ENCODE data around the gene SLC35F3. TPM values are rescaled to one million over a fixed set of nuclear protein-coding genes. Genes with fewer than 3 reads are reported as not detected.

The SLC35F3 gene
- total and polyA plus RNA-seq, 9 donors = 0.21 to 0.64 (median 0.31) TPM

GRCh38 chr1:233990486-233990885, 86.0 kb downstream of the SLC35F3 start:
- no peak overlapping the region for H3K27ac ChIP-seq (ENCODE audit: low read length)
- no peaks in the 10 kb centered on the region for H3K36me3 ChIP-seq (ENCODE audit: control insufficient read depth, insufficient read depth, low read length)
- H3K27me3 ChIP-seq (ENCODE audit: control insufficient read depth, insufficient read depth, low read length) = no peaks in the 10 kb centered on the region
- no CpG with 5 or more reads among the region's 2 CpGs for WGBS (ENCODE audit: insufficient coverage)
- H3K4me1 ChIP-seq (ENCODE audit: control insufficient read depth, insufficient read depth, low read length) = no peaks in the 10 kb centered on the region
- DNase-seq = no peak
- no peaks in the 10 kb centered on the region for H3K9me3 ChIP-seq (replicated peaks; ENCODE audit: control insufficient read depth, low read depth, low read length)
- H3K4me3 ChIP-seq (ENCODE audit: low read length) = no peak overlapping the region

DNA sequence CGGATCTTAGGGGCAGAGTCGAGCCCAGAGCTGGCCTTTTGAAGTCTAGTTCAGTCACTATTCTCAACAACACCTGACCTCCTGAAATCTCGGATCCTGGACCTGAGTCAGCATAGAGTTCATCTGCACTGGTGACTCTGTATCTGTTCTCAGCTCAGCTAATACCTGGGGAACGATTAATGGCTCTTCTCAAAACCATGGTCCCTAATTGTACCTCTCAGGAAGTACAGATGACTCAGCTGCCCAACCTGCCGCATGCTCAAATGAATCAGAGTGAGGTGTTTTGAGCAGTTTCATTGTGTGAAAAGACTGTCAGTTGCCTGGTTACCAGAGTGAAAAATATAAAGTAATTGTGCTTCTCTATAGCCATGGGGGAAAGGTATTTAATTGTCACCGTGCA, 89.2 kb downstream of the SLC35F3 start:
- H3K4me3 ChIP-seq (ENCODE audit: low read length) = no peak overlapping the region
- no peaks in the 10 kb centered on the region for H3K27me3 ChIP-seq (ENCODE audit: control insufficient read depth, insufficient read depth, low read length)
- no peaks in the 10 kb centered on the region for H3K9me3 ChIP-seq (replicated peaks; ENCODE audit: control insufficient read depth, low read depth, low read length)
- no peak for DNase-seq
- WGBS (ENCODE audit: insufficient coverage) = 43% methylated on average over 5 of the region's 6 CpGs
- no peak overlapping the region for H3K27ac ChIP-seq (ENCODE audit: low read length)
- no peaks in the 10 kb centered on the region for H3K4me1 ChIP-seq (ENCODE audit: control insufficient read depth, insufficient read depth, low read length)
- no peaks in the 10 kb centered on the region for H3K36me3 ChIP-seq (ENCODE audit: control insufficient read depth, insufficient read depth, low read length)

DNA sequence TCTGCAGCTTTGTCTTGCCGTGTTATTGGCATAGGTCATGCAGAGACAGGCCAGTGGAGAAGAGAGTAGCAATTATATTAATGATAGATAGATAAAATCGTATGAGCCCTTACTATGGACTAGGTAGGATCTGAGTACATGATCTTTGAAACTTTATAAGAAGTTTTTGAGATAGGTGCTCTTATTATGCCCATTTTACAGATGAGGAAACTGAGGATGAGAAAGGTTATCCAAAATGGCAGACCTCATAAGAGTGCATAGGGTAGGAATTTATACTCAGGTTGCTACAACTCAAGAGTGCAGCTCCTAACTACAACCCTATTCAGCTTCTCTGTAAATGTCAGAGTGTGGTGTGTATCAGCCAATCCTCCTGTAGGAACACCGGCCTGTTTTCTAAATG, 89.6 kb downstream of the SLC35F3 start:
- H3K4me1 ChIP-seq (ENCODE audit: control insufficient read depth, insufficient read depth, low read length) = peaks cover 1% of the 10 kb centered on the region
- DNase-seq = no peak
- H3K27ac ChIP-seq (ENCODE audit: low read length) = no peak overlapping the region
- no peaks in the 10 kb centered on the region for H3K9me3 ChIP-seq (replicated peaks; ENCODE audit: control insufficient read depth, low read depth, low read length)
- H3K36me3 ChIP-seq (ENCODE audit: control insufficient read depth, insufficient read depth, low read length) = no peaks in the 10 kb centered on the region
- no peaks in the 10 kb centered on the region for H3K27me3 ChIP-seq (ENCODE audit: control insufficient read depth, insufficient read depth, low read length)
- WGBS (ENCODE audit: insufficient coverage) = 60% methylated on average over 1 of the region's 3 CpGs
- no peak overlapping the region for H3K4me3 ChIP-seq (ENCODE audit: low read length)

DNA sequence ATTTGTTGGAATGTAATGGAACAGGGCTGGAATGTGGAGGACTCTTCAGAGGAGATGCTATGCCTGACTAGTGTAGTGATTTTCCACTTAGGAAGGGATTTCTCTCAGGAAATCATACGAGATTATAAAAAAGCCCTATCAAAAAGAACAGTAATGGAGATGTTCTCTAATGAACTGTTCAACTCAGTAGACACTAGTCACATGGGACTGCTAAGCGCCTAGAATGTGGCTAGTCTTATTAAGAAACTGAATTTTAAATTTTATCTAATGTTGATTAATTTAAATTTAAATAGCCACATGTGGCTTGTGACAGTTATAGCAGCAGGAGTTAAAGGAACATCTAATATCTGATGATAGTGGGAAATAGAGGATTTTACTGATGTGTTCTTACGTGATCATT, 94.0 kb downstream of the SLC35F3 start:
- Histone ChIP-seq H3K9me3 (replicated peaks; ENCODE audit: control insufficient read depth, low read depth, low read length) (no peaks in the 10 kb centered on the region), H3K27ac (ENCODE audit: low read length) (no peak overlapping the region), H3K36me3 (ENCODE audit: control insufficient read depth, insufficient read depth, low read length) (no peaks in the 10 kb centered on the region), H3K4me3 (ENCODE audit: low read length) (no peak overlapping the region), H3K27me3 (ENCODE audit: control insufficient read depth, insufficient read depth, low read length) (no peaks in the 10 kb centered on the region), H3K4me1 (ENCODE audit: control insufficient read depth, insufficient read depth, low read length) (peaks cover 6% of the 10 kb centered on the region)
- peak; percentile 1 for DNase-seq
- WGBS (ENCODE audit: insufficient coverage) = no CpG with 5 or more reads among the region's 3 CpGs

- 83% methylated on average over 5 of the region's 6 CpGs for WGBS (ENCODE audit: insufficient coverage)
These were observed 94.4 kb downstream of the SLC35F3 start for GRCh38 chr1:233998891-233999290.

DNA sequence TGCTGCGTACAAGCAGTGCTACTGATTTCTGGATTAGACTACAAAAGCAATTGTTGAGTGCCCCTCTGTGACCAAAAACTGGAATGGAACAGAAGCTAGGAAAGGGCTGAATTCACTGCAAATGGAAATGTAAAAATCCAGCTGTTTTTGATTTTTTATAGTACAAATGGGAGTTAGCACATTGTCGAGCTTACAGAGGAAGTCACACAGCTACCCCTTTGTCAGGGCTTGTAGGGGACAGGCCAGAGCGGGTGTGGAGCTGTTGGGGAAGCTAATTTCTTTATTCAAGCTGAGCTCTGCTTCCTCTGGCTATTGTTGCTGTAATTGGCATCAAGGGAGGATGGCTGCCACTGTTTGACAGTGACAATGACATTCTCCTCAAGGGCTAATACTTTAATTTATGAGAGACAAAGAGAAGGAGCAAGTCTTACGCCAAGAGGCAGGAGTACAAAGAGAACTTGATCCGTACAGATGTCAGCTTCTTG, 96.1 kb downstream of the SLC35F3 start:
- 4% methylated on average over 4 of the region's 5 CpGs for WGBS (ENCODE audit: insufficient coverage)
- no peaks in the 10 kb centered on the region for H3K27me3 ChIP-seq (ENCODE audit: control insufficient read depth, insufficient read depth, low read length)
- H3K36me3 ChIP-seq (ENCODE audit: control insufficient read depth, insufficient read depth, low read length) = no peaks in the 10 kb centered on the region
- peak; percentile 21 for DNase-seq
- no peak overlapping the region for H3K4me3 ChIP-seq (ENCODE audit: low read length)
- H3K27ac ChIP-seq (ENCODE audit: low read length) = no peak overlapping the region
- H3K4me1 ChIP-seq (ENCODE audit: control insufficient read depth, insufficient read depth, low read length) = peaks cover 6% of the 10 kb centered on the region
- no peaks in the 10 kb centered on the region for H3K9me3 ChIP-seq (replicated peaks; ENCODE audit: control insufficient read depth, low read depth, low read length)

More at GRCh38 chr1:233998891-233999290, 94.4 kb downstream of the SLC35F3 start:
- no peak overlapping the region for H3K4me3 ChIP-seq (ENCODE audit: low read length)
- H3K36me3 ChIP-seq (ENCODE audit: control insufficient read depth, insufficient read depth, low read length) = no peaks in the 10 kb centered on the region
- peak; percentile 67 for DNase-seq
- no peaks in the 10 kb centered on the region for H3K9me3 ChIP-seq (replicated peaks; ENCODE audit: control insufficient read depth, low read depth, low read length)
- no peak overlapping the region for H3K27ac ChIP-seq (ENCODE audit: low read length)
- H3K27me3 ChIP-seq (ENCODE audit: control insufficient read depth, insufficient read depth, low read length) = no peaks in the 10 kb centered on the region
- H3K4me1 ChIP-seq (ENCODE audit: control insufficient read depth, insufficient read depth, low read length) = peaks cover 6% of the 10 kb centered on the region

- Histone ChIP-seq H3K27ac (ENCODE audit: low read length) (no peak overlapping the region), H3K27me3 (ENCODE audit: control insufficient read depth, insufficient read depth, low read length) (no peaks in the 10 kb centered on the region), H3K4me3 (ENCODE audit: low read length) (no peak overlapping the region), H3K9me3 (replicated peaks; ENCODE audit: control insufficient read depth, low read depth, low read length) (no peaks in the 10 kb centered on the region), H3K36me3 (ENCODE audit: control insufficient read depth, insufficient read depth, low read length) (no peaks in the 10 kb centered on the region), H3K4me1 (ENCODE audit: control insufficient read depth, insufficient read depth, low read length) (peaks cover 6% of the 10 kb centered on the region)
- no peak for DNase-seq
These were observed 97.3 kb downstream of the SLC35F3 start for GRCh38 chr1:234001817-234002216.

DNA sequence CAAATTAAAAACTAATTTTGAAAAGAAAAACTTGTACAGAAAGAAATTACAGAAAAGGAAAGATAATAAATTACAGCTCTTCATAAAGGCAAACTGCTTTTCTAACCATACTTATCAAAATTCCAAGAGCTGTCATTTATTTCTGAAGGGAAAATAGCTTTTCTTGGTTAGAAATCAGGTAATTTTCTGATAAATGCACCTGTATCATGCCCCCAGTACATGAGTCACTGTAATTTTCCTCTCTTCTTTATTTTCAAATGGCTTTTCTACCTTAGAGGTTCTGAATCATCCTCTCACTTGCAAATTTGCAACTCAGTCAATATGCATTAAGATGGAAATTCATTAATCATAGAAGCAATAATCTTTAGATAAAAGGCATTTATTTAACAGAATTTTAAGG, 100.1 kb downstream of the SLC35F3 start:
- DNase-seq = no peak
- H3K4me3 ChIP-seq (ENCODE audit: low read length) = no peak overlapping the region
- H3K27me3 ChIP-seq (ENCODE audit: control insufficient read depth, insufficient read depth, low read length) = no peaks in the 10 kb centered on the region
- H3K4me1 ChIP-seq (ENCODE audit: control insufficient read depth, insufficient read depth, low read length) = no peaks in the 10 kb centered on the region
- H3K9me3 ChIP-seq (replicated peaks; ENCODE audit: control insufficient read depth, low read depth, low read length) = peaks cover 3% of the 10 kb centered on the region
- H3K36me3 ChIP-seq (ENCODE audit: control insufficient read depth, insufficient read depth, low read length) = no peaks in the 10 kb centered on the region
- no peak overlapping the region for H3K27ac ChIP-seq (ENCODE audit: low read length)

GRCh38 chr1:234007684-234008083, 103.2 kb downstream of the SLC35F3 start:
- Histone ChIP-seq H3K4me1 (ENCODE audit: control insufficient read depth, insufficient read depth, low read length) (no peaks in the 10 kb centered on the region), H3K9me3 (replicated peaks; ENCODE audit: control insufficient read depth, low read depth, low read length) (peaks cover 5% of the 10 kb centered on the region), H3K27ac (ENCODE audit: low read length) (no peak overlapping the region), H3K36me3 (ENCODE audit: control insufficient read depth, insufficient read depth, low read length) (no peaks in the 10 kb centered on the region), H3K27me3 (ENCODE audit: control insufficient read depth, insufficient read depth, low read length) (no peaks in the 10 kb centered on the region), H3K4me3 (ENCODE audit: low read length) (no peak overlapping the region)
- no peak for DNase-seq
- WGBS (ENCODE audit: insufficient coverage) = 100% methylated on average over 1 of the region's 1 CpG

GRCh38 chr1:234008591-234008990, 104.1 kb downstream of the SLC35F3 start:
- H3K4me3 ChIP-seq (ENCODE audit: low read length) = no peak overlapping the region
- no peak overlapping the region for H3K27ac ChIP-seq (ENCODE audit: low read length)
- no peaks in the 10 kb centered on the region for H3K36me3 ChIP-seq (ENCODE audit: control insufficient read depth, insufficient read depth, low read length)
- H3K27me3 ChIP-seq (ENCODE audit: control insufficient read depth, insufficient read depth, low read length) = no peaks in the 10 kb centered on the region
- no peaks in the 10 kb centered on the region for H3K4me1 ChIP-seq (ENCODE audit: control insufficient read depth, insufficient read depth, low read length)
- peaks cover 5% of the 10 kb centered on the region for H3K9me3 ChIP-seq (replicated peaks; ENCODE audit: control insufficient read depth, low read depth, low read length)
- DNase-seq = no peak

- H3K36me3 ChIP-seq (ENCODE audit: control insufficient read depth, insufficient read depth, low read length) = no peaks in the 10 kb centered on the region
- no peaks in the 10 kb centered on the region for H3K27me3 ChIP-seq (ENCODE audit: control insufficient read depth, insufficient read depth, low read length)
- peaks cover 5% of the 10 kb centered on the region for H3K9me3 ChIP-seq (replicated peaks; ENCODE audit: control insufficient read depth, low read depth, low read length)
- WGBS (ENCODE audit: insufficient coverage) = no CpG with 5 or more reads among the region's 1 CpG
- H3K27ac ChIP-seq (ENCODE audit: low read length) = no peak overlapping the region
- H3K4me1 ChIP-seq (ENCODE audit: control insufficient read depth, insufficient read depth, low read length) = no peaks in the 10 kb centered on the region
- no peak for DNase-seq
- no peak overlapping the region for H3K4me3 ChIP-seq (ENCODE audit: low read length)
These were observed 105.2 kb downstream of the SLC35F3 start for GRCh38 chr1:234009668-234010067.

Data from muscle of leg (tissue), 11 donors.